OCI-LY7 (cell line): ENCODE measurements around the gene NPY4R2.
"Not testable (repeated sequence)": the region's sequence is repeated elsewhere in the genome, so short reads cannot be mapped to it uniquely, and the experiment has no call there.

ENCODE experiments used
- CTCF ChIP-seq: fragments of 200-600 bp; sonication (generic); conservative IDR thresholded peaks from 2 replicates; pipeline ENCODE4 v1.5.1; 2014; ENCODE audit warnings: mild to moderate bottlenecking, antibody characterized with exemption, low read length, moderate library complexity, mixed read lengths
- EZH2phosphoT487 ChIP-seq: fragments of 200-600 bp; sonication (generic); IDR thresholded peaks from 2 replicates; pipeline ENCODE4 v1.6.1; 2018; ENCODE audit warnings: low read depth, borderline replicate concordance, mild to moderate bottlenecking, mixed run types, antibody characterized with exemption, low read length, moderate library complexity, mixed read lengths

DNA sequence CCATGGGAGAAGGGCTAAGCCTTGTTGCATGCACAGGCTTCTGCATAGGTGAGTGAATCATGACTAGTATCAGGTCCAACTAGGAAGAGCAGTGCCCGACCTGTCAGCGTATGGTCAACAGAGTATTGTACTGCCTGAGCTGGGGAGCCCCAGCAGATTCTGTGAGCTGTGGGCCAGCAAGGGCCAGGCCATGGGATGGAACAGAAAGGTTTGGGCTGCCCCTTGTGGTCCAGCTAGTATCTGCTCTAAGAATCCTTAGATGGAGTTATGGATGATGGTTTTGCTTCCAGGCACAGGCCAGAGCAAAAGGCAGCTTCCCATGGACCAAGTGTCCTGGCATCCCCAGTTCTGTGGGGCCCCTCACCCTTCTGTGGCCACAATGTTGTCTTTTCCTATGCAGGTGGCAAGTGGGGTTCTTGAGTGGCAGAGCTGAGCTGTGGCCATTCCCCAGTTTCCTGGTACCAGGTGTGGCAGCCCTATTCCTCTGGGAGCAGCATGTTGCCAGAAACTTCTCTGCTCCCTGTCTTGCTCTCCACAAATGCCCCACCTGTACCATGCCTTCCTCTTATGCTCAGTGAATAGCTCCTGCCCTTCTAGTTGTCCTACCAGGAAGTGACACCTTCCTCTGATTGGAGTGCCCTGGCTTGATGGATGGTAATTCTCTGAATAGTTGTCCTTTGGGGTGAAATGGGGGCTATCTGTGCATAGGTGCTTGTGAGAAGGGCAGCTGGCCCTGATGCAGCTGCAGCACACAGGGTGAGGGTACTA, 25.8 kb upstream of the NPY4R2 start:
- not testable (repeated sequence) for TF ChIP-seq CTCF, EZH2phosphoT487
